Activated naive CD4-positive, alpha-beta T cell treated with anti-CD3 and anti-CD28 coated beads, Interleukin-2, amount 50 U/mL, for 72 hours (primary cell): ENCODE measurements around the gene GPR183. TPM values are rescaled to one million over a fixed set of nuclear protein-coding genes. Genes with fewer than 3 reads are reported as not detected.

Experiments used
- ATAC-seq, 2 donors: fragments of 150-1000 bp; cut with Tn5 transposase; 2 replicates each; pipeline ENCODE4 v1.10.0; 2021; ENCODE audit warnings: mild to moderate bottlenecking in 2 of 2, moderate library complexity in 2 of 2
- DNase-seq, 2 donors: peaks; one replicate each; pipeline ENCODE4 v3.0.0; 2021 to 2022; ENCODE audit warnings: low spot score in 2 of 2
- H3K27ac Mint-ChIP-seq, 2 donors: one replicate each; pipeline ENCODE4 v1.8.0; 2022; ENCODE audit warnings: mild to moderate bottlenecking in 2 of 2, mixed read lengths in 2 of 2
- H3K36me3 Mint-ChIP-seq, 2 donors: one replicate each; pipeline ENCODE4 v1.8.0; 2022; ENCODE audit warnings: mixed read lengths in 2 of 2
- H3K9me3 Mint-ChIP-seq, 2 donors: one replicate each; pipeline ENCODE4 v1.8.0; 2022; ENCODE audit warnings: mixed read lengths in 2 of 2
- total RNA-seq, 2 donors: library from RNA; stranded (reverse); gene quantifications; one replicate each; pipeline ENCODE4 v1.2.3, GENCODE V29; 2022

GPR183 gene
- total RNA-seq, result 10 to 100 TPM; 55.0 to 55.4 TPM

- peak; percentile 39 to 61 for ATAC-seq
- H3K9me3 Mint-ChIP-seq, result no peaks in the 10 kb centered on the region
- no peak for DNase-seq
- H3K27ac Mint-ChIP-seq, result peak within 1 kb of the TSS; percentile 91 to 94
- H3K36me3 Mint-ChIP-seq, result peaks cover 45 to 54% of the 10 kb centered on the region in 2 donors
These were observed at the start of gene GPR183 for GRCh38 chr13:99307247-99307646. GPR183 (minus strand) TSS chr13:99307399; CDS start chr13:99296145, 11,254 bp downstream.

- ATAC-seq, result peak; percentile 46 to 55
- peak; percentile 59 to 64 for DNase-seq
- H3K27ac Mint-ChIP-seq, result peak overlapping the region; percentile 98 to 100
- no peaks in the 10 kb centered on the region for H3K9me3 Mint-ChIP-seq
- H3K36me3 Mint-ChIP-seq, result peaks cover 33 to 39% of the 10 kb centered on the region in 2 donors
These were observed 49.3 kb upstream of the GPR183 start for GRCh38 chr13:99356262-99357091.

- DNase-seq (no peak), ATAC-seq (no peak)
- Mint-ChIP-seq H3K9me3 (no peaks in the 10 kb centered on the region), H3K27ac (peak overlapping the region; percentile 98 to 100), H3K36me3 (peaks cover 33 to 38% of the 10 kb centered on the region in 2 donors)
These were observed 48.7 kb upstream of the GPR183 start for GRCh38 chr13:99356012-99356261.

- no peak for ATAC-seq
- no peak for DNase-seq
- peaks cover 29 to 33% of the 10 kb centered on the region in 2 donors for H3K36me3 Mint-ChIP-seq
- H3K27ac Mint-ChIP-seq, result peak overlapping the region; percentile 98 to 100
- H3K9me3 Mint-ChIP-seq, result no peaks in the 10 kb centered on the region
These were observed 48.2 kb upstream of the GPR183 start for GRCh38 chr13:99355267-99356011.

GRCh38 chr13:99354371-99354951, 47.3 kb upstream of the GPR183 start:
- ATAC-seq (peak in 1 of 2 donors; percentile 13), DNase-seq (peak in 1 of 2 donors; percentile 65)
- peaks cover 24 to 31% of the 10 kb centered on the region in 2 donors for H3K36me3 Mint-ChIP-seq
- H3K9me3 Mint-ChIP-seq, result no peaks in the 10 kb centered on the region
- peak overlapping the region; percentile 94 to 98 for H3K27ac Mint-ChIP-seq

- ATAC-seq (no peak), DNase-seq (no peak)
- Mint-ChIP-seq H3K27ac (peak overlapping the region; percentile 94 to 98), H3K36me3 (peaks cover 26 to 32% of the 10 kb centered on the region in 2 donors), H3K9me3 (no peaks in the 10 kb centered on the region)
These were observed 46.6 kb upstream of the GPR183 start for GRCh38 chr13:99353836-99354235.

- Mint-ChIP-seq H3K36me3 (peaks cover 24 to 32% of the 10 kb centered on the region in 2 donors), H3K9me3 (no peaks in the 10 kb centered on the region), H3K27ac (peak overlapping the region; percentile 94 to 98)
- no peak for DNase-seq
- no peak for ATAC-seq
These were observed 46.0 kb upstream of the GPR183 start for GRCh38 chr13:99353246-99353600.

- DNase-seq (no peak), ATAC-seq (peak; percentile 3 to 19)
- H3K36me3 Mint-ChIP-seq, result peaks cover 30 to 38% of the 10 kb centered on the region in 2 donors
- peak overlapping the region; percentile 94 to 98 for H3K27ac Mint-ChIP-seq
- no peaks in the 10 kb centered on the region for H3K9me3 Mint-ChIP-seq
These were observed 45.4 kb upstream of the GPR183 start for GRCh38 chr13:99352351-99353245.

GRCh38 chr13:99351772-99352171, 44.6 kb upstream of the GPR183 start:
- peak overlapping the region; percentile 94 to 98 for H3K27ac Mint-ChIP-seq
- H3K36me3 Mint-ChIP-seq, result peaks cover 30 to 39% of the 10 kb centered on the region in 2 donors
- H3K9me3 Mint-ChIP-seq, result no peaks in the 10 kb centered on the region
- DNase-seq (no peak), ATAC-seq (peak in 1 of 2 donors; percentile 4)

GRCh38 chr13:99350191-99350590, 43.0 kb upstream of the GPR183 start:
- DNase-seq (no peak), ATAC-seq (no peak)
- Mint-ChIP-seq H3K9me3 (no peaks in the 10 kb centered on the region), H3K36me3 (peaks cover 30 to 48% of the 10 kb centered on the region in 2 donors), H3K27ac (peak overlapping the region in 1 of 2 donors; percentile 9)

GRCh38 chr13:99347911-99348451, 40.8 kb upstream of the GPR183 start:
- H3K27ac Mint-ChIP-seq, result peak overlapping the region; percentile 8 to 95
- H3K9me3 Mint-ChIP-seq, result no peaks in the 10 kb centered on the region
- H3K36me3 Mint-ChIP-seq, result peaks cover 19 to 46% of the 10 kb centered on the region in 2 donors
- peak; percentile 13 to 68 for ATAC-seq
- no peak for DNase-seq

- Mint-ChIP-seq H3K27ac (peak overlapping the region; percentile 8 to 95), H3K9me3 (no peaks in the 10 kb centered on the region), H3K36me3 (peaks cover 19 to 46% of the 10 kb centered on the region in 2 donors)
- DNase-seq (no peak), ATAC-seq (peak in 1 of 2 donors; percentile 1)
These were observed 40.2 kb upstream of the GPR183 start for GRCh38 chr13:99347335-99347878.

GRCh38 chr13:99346335-99347042, 39.3 kb upstream of the GPR183 start:
- Mint-ChIP-seq H3K27ac (peak overlapping the region; percentile 45 to 66), H3K36me3 (peaks cover 24 to 51% of the 10 kb centered on the region in 2 donors), H3K9me3 (no peaks in the 10 kb centered on the region)
- ATAC-seq (no peak), DNase-seq (no peak)

GRCh38 chr13:99345345-99345744, 38.1 kb upstream of the GPR183 start:
- DNase-seq, result no peak
- Mint-ChIP-seq H3K27ac (no peak overlapping the region), H3K36me3 (peaks cover 34 to 60% of the 10 kb centered on the region in 2 donors), H3K9me3 (no peaks in the 10 kb centered on the region)
- ATAC-seq, result no peak

- no peak for ATAC-seq
- H3K36me3 Mint-ChIP-seq, result peaks cover 37 to 63% of the 10 kb centered on the region in 2 donors
- no peaks in the 10 kb centered on the region for H3K9me3 Mint-ChIP-seq
- no peak overlapping the region for H3K27ac Mint-ChIP-seq
- DNase-seq, result no peak
These were observed 37.5 kb upstream of the GPR183 start for GRCh38 chr13:99344610-99345208.
